Measurements from ENCODE around the gene GJC1.

Gene GJC1

DNA sequence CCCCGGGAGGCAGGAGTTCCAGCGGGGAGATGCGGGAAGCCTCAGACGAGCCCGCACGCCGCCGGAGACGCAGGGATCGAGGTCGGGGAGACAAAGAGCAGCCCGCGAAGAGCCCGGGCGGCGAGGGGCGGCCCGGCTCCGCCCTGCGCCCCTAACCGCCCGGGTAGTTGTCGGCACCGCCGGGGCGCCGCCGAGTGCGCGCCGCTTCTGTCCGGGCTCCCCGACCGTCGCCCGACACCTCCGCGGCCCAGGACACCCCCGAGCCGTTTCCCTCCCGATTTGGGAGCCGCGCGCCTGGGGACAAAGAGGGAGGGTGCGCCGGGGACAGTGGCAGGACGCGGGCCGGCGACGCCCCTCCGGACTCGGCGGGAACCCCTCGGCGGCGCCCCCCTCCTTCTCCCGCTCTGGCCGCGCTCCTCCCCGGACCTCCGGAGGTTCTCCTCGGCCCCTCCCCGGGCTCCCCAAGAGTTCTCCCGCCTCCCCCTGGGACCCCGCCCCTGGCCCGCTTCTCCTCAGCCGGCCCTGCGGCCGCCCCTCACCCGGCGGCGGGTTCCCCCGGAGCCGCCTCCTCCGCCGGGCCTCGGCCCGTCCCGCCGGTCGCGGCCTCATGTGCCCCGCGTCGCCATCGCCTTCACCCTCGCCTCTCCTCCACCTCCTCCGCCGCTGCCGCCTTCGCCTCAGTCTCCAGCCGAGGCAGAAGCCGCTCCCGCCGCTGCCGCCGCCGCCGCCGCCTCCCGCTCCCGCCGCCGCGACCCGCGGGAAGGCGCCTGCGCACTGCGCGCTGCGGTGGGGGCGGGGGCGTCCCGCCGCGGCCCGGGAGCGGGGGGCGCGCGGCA is at the start of gene GJC1:
Gene GJC1 (minus strand): TSS at position 765 of the 836 bp plus-strand sequence. CDS start 24,470 bp downstream, outside the sequence.
- no peak for DNase-seq (ENCODE audit: low read depth)

DNA sequence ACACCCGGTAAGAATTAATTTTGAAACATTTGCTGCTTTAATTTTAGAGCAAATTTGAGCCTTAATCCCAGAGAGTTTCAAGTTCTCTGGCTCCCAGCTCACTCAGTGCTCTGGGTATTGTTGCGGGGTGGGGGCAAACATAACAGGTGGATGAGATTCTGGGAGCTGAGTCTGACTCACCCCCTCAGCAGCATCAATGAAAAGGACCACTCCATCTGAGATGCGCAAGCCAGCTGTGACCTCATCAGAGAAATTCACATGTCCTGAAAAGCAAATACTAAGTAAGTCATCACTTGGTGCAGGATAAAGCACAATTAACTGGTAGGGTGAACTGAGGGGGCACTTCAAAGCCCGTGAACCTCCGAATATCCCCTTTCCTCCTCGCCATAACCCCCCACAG is 49.3 kb upstream of the GJC1 start:
- no peak for DNase-seq (ENCODE audit: low read depth)

GRCh38 chr17:44878627-44879221 is 48.6 kb upstream of the GJC1 start:
- DNase-seq (ENCODE audit: low read depth): no peak

GRCh38 chr17:44877121-44877520 is 47.0 kb upstream of the GJC1 start:
- no peak for DNase-seq (ENCODE audit: low read depth)

DNA sequence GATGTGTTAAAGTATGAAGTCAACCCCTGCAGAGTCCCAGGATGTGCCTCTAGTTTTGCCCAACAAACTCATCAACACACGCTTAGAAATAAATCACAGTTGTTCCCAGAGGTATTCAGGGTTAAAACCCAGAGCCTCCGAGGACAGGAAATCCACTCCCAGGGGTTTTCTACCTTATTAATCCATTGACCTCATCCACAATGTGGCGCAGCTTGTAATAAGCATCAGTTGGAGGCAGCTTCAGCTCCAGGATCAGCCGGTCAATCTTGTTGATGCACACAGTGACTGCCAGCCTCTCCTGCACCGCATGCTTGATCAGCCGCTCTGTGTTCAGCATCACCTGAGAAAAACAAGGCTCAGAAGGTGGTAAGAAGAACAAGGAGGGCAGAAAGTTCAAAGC is 45.7 kb upstream of the GJC1 start:
- DNase-seq (ENCODE audit: low read depth): no peak

GRCh38 chr17:44872131-44872768 is 42.2 kb upstream of the GJC1 start:
- no peak for DNase-seq (ENCODE audit: low read depth)

DNA sequence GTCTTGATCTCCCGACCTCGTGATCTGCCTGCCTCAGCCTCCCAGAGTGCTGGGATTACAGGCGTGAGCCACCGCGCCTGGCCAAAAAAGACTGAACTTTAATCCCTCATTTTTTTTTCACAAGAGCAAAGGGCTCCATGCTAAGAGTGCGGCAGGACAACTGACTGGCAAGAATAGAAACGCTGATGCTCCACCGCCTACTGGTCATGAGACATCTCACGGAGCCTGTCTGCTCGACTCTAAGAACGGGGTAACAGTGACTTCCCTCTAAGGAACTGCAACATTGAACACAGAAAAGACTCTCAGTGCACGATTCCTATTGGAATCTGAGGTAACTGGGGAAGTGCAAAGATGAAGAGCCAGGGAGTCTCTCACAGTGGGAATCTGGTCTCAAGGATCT is 41.5 kb upstream of the GJC1 start:
- no peak for DNase-seq (ENCODE audit: low read depth)

GRCh38 chr17:44867841-44868240 is 37.8 kb upstream of the GJC1 start:
- no peak for DNase-seq (ENCODE audit: low read depth)

DNA sequence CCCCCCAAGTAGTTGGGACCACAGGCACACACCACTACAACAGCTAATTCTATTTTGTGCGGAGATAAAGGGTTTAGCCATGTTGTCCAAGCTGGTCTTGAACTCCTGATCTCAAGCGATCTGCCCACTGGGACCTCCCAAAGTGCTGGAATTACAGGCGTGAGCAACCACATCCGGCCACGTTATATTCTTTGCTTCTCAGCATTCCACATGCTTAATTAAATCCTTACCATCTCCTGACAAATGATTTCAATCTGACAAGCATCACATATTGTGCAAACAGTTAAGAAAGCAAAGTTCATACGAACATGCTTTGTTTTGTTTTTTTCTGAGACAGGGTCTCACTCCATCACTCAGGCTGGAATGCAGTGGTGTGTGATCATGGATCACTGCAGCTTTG is 35.8 kb upstream of the GJC1 start:
- DNase-seq (ENCODE audit: low read depth): no peak

GRCh38 chr17:44865231-44865660 is 35.2 kb upstream of the GJC1 start:
- peak; percentile 37 for DNase-seq (ENCODE audit: low read depth)

- no peak for DNase-seq (ENCODE audit: low read depth)
These were observed 34.7 kb upstream of the GJC1 start for GRCh38 chr17:44864831-44865230.

- DNase-seq (ENCODE audit: low read depth): no peak
These were observed 33.2 kb upstream of the GJC1 start for GRCh38 chr17:44863061-44863918.

GRCh38 chr17:44862278-44862914 is 32.3 kb upstream of the GJC1 start:
- DNase-seq (ENCODE audit: low read depth): no peak

DNA sequence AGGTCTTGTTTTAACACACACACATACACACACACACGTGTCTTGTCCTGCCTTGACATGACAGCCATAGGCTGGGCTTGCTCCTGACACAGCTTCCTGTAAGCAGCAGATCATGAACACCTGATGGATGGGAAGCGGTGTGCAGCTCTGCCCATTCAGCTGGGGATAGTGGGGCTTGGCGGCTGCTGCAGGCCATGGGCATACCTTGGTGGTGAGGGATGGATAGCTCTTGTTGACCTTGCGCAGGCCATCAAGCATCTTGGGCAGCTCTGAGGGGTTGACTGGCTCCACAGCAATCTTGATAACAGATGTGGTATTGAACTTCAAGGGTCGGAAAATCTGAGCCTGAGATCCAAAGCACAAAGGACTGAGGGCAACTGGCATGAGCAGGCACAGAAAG is 29.6 kb upstream of the GJC1 start:
- DNase-seq (ENCODE audit: low read depth): no peak

DNA sequence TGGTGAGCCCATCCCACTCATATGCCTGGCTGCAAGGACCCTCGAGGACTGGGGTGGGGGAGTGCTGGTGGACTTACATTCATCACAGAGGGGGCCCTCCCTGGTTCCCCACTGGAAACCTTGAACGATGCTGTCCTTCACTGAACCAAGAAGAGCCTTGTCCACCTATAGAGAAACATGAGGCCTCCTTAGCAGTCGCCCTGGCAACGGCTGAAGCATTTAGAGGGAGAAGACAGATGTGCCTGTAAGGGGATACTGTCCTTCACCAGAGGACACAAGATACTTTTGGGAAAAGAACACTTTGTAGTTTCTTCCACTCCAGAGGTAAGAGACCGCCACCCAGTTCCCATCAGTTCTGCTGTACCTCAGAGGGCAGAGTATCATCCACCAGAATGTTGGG is 24.1 kb upstream of the GJC1 start:
- no peak for DNase-seq (ENCODE audit: low read depth)

DNA sequence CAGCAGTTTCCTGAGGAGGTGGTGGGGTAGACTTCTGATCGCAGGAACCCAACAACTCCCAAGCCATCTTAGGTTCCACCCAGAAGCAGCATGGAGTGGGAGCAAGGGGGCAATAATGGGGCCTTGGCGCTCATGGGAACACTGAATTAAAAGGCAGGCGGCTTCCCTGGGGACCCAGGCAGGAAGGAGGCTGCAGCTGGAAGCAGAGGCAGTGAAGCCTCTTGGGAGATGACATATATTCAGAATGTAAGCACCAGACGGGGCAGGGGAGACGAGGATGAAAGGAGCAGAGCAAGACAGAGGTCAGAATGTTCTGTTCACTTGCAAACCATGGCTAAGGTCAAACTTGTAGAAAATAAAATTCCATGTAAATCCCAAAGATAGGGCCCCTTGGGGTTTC is 20.5 kb upstream of the GJC1 start:
- no peak for DNase-seq (ENCODE audit: low read depth)

DNA sequence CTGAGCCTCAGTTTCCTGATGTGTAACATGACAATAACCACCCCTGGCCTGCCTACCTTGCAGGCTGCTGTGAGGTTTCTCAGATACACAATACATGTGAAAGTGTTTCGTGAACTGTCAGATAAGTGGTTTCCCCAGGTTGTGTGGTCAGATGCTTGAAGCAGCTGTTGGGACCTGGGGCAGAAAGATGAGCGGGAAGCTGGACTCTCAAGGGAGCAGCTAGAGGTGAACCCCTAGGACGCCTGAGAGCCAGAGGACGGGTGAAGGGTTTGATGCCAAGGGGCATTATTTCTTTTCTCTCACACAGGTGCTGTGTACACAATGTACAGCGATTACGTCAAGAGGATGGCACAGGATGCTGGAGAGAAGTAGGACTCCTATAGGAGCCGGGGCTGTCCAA is 19.9 kb upstream of the GJC1 start:
- DNase-seq (ENCODE audit: low read depth): no peak

DNA sequence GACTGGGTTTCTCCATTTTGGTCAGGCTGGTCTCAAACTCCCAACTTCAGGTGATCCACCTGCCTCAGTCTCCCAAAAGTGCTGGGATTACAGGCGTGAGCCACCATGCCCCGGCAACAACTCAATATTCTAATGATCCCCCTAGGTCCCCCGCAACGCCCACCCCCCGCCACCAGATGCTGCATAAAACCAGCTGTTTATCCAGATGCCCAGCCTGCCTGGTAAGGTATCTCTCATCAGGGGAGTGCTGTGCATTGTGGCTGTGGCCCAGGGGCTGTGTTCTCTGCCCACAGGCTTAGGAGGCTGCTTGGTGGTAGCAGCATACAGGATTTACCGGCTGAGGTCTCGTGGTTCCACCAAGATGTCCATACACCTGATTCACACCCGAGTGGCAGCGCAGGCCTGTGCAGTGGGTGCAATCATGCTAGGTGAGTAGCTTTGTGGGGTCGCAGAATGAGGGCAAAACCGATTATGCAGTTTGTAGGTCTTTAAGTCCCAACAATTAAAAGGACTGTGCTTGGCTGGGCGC is 18.9 kb upstream of the GJC1 start:
- DNase-seq (ENCODE audit: low read depth): no peak

- no peak for DNase-seq (ENCODE audit: low read depth)
These were observed 18.2 kb upstream of the GJC1 start for GRCh38 chr17:44848257-44848795.

DNA sequence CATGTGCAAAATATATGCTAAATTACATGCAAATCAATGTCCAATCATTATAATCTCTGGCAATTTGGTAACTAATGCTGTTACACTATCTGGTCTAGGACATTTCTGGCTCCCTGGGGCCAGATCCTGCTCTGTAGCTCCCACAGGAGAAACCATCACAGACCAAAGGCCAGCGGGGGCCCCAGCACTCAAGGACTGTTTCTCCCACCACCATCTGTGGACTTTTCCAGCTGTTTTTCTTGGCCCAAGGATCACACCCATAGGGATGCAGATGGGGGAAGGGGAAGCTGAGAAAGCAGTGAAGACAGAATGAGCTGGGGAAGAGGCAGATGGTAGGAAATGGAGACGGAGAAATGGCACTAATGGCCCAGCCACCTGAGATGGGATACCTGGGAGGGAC is 17.5 kb upstream of the GJC1 start, which contains the start of gene HIGD1B:
Gene HIGD1B (plus strand): TSS at position 298 of the 400 bp plus-strand sequence. CDS start 270 bp downstream, outside the sequence.
- DNase-seq (ENCODE audit: low read depth): no peak

GRCh38 chr17:44846206-44846605 is 16.1 kb upstream of the GJC1 start:
- DNase-seq (ENCODE audit: low read depth): no peak
